Sciatic nerve (tissue), 2 donors: Measurements from ENCODE around the gene YARS1. TPM values are rescaled to one million over a fixed set of nuclear protein-coding genes. Genes with fewer than 3 reads are reported as not detected.

Experiments used
- ATAC-seq: fragments of 200-7000 bp; cut with Tn5 transposase; one replicate; pipeline ENCODE4 v1.9.1; 2020; ENCODE audit warnings: mild to moderate bottlenecking, moderate library complexity
- DNase-seq: peaks from one replicate; pipeline ENCODE4 v3.0.0-alpha.2; 2020; ENCODE audit warnings: low spot score
- intact Hi-C: fragments of 100-400 bp; cut with DNase I; formaldehyde crosslinking; loops from one replicate; pipeline ENCODE4 v1.14.2; 2022
- total RNA-seq: library from RNA; stranded (reverse); fragmentation: NEBNext Ultra II Directional; extraction: Animal tissue kit (Norgen Biotek cat#: 25700); gene quantifications from one replicate; pipeline ENCODE4 v1.2.1, GENCODE V29; 2021
- donor health status: DM: no; HTN: no; CAD: no.
- donor health status: DM: no; HTN: no; CAD: no.

The YARS1 gene
- total RNA-seq, 1 donor from 2014 or later, result 46.8 TPM

- intact Hi-C loops, result no loop called here
- ATAC-seq, result no peak
These were observed 61.4 kb downstream of the YARS1 start for GRCh38 chr1:32755810-32756159.

DNA sequence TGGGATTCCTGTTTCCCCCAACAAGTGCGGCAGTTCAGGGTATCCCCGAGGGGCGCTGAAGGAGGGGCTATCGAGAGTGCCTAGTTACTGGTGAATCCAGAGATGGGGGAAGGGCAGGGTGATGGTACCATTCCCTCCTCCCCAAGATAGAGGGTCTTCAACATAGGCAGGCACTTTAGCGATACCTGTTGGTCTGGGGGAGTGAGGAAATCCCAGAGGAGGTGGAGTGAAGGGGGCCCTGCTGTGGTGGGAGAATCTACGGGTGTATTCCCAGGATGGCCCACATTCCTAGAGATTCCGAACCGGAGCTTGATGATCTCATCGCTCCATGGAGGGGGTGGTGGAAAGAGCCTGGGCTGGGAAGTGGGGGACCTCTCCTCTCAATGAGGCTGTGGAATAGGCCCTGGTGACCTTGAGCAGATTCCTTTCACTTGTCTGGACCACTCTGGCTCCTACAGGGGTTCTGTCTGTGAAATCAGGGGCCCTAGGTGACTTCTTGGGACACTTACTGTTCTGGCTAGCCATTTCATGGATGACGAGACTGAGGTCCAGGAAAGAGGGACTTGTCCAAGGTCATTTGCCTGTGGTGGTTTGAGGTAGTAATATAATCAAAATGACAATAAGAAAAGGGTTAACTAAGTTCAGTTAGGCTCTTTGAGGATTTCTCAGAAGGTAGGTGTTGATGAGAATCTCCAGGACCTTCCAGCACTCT is 61.9 kb downstream of the YARS1 start:
- intact Hi-C loops, result no loop called here
- peak; percentile 39 for ATAC-seq
- DNase-seq, result no peak

More at GRCh38 chr1:32755810-32756159, 61.4 kb downstream of the YARS1 start:
- DNase-seq, result no peak

GRCh38 chr1:32754317-32755097 is 62.7 kb downstream of the YARS1 start:
- no peak for DNase-seq
- ATAC-seq, result peak; percentile 43
- intact Hi-C loops, result loop anchor here (1.0 kb wide), 1 partner anchor 38 kb away; no protein-coding TSS in a partner anchor

- peak; percentile 78 for DNase-seq
- peak; percentile 88 for ATAC-seq
- intact Hi-C loops, result loop anchor here (1.0 kb wide), 1 partner anchor 39 kb away; no protein-coding TSS in a partner anchor
These were observed 63.4 kb downstream of the YARS1 start for GRCh38 chr1:32753532-32754316.

DNA sequence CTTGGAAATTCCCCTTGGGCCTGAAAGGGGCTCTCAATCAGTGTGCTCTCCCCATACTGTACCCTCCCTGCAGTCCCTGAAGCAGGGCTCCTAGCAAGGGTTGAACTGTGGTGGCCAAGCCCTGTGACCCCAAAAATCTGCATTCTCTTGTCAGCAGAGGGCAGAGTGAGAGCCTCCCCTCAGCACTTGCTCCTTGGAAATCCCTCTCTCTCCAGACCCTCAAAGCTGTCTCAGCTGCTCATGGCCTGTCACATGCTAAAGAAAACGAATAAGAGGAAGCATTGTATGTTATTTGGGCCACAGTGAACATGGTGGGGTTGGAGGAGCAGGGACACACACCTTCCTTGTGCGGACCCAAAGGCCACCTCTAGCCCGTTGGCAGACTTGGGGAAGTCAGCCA is 67.4 kb downstream of the YARS1 start:
- no peak for ATAC-seq
- DNase-seq, result no peak
- intact Hi-C loops, result no loop called here

DNA sequence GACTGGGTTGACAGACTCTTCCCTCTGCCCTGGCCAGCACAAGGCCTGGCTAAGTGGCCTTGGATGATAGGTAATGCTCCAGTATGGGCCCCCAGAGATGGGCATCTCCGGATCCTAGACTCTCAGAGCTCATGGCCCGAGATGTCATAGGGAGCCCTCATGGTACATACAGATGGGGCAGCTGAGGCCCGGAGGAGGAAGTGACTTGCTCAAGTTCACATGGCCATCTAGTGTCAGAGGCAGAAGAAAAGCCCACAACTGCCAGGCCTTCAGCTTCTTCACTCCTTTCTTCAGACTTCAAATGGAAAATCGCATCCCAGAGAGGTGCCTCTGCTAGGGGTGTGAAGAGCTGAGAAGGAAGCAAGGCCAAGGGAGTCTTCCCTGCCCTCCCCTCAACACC is 67.8 kb downstream of the YARS1 start:
- intact Hi-C loops, result no loop called here
- DNase-seq, result no peak
- no peak for ATAC-seq

DNA sequence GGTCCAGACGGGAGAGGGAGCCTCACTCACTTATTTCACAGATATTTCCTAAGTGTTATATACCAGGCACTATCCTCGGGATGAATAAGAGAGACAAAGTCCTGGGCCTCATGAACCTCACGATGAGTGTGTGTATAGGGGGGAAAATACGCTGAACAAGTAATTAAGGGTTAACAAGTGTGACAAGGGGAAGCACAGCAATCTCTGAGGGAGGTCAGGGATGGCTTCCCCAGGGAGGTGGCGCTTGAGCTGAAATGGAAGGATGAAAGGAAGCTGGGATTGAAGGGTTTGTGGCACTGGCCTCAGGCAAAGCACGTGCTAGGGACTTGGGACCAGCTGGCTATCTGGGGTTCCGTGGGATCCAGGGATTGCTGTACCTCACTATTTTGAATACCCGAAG is 68.2 kb downstream of the YARS1 start:
- DNase-seq (no peak), ATAC-seq (no peak)
- intact Hi-C loops, result no loop called here

DNA sequence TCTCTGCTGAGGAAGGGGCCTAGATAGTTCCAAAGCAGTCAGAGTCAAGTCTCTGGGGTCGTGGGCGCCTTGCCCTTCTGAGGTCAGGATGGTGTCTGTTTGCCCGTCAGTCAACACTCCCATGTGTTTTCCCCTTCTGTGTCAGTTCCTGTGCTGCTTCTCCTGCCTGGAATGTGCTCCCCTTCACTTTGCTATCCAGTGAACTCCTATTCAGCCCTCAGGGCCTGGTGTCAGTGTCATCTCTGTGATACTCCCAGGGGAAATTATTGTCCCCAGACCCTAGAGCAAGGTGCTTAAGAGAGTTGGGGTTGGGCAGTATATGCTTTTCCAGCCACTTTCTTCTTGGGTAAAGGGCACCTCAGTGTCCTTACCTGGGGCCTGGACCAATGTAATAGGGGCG is 68.8 kb downstream of the YARS1 start:
- ATAC-seq (no peak), DNase-seq (no peak)
- intact Hi-C loops, result no loop called here

DNA sequence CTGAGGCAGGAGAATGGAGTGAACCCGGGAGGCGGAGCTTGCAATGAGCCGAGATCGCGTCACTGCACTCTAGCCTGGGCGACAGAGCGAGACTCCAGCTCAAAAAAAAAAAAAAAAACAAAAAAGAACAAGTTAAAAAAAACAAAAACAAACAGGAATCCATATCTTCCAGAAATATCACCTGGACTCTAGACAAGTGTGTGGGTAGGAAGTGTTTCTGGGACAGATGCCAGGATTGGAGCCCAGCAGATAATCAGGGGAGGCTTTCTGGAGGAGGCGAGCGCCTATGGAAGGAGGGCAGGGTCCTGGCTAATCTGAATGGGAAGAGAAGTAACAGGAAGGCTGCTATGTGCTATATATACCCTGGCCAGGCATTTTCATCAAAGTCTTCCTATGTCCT is 71.0 kb downstream of the YARS1 start:
- intact Hi-C loops, result no loop called here
- DNase-seq, result no peak
- no peak for ATAC-seq

- no peak for DNase-seq
- no peak for ATAC-seq
- intact Hi-C loops, result no loop called here
These were observed 73.1 kb downstream of the YARS1 start for GRCh38 chr1:32744071-32744425.

DNA sequence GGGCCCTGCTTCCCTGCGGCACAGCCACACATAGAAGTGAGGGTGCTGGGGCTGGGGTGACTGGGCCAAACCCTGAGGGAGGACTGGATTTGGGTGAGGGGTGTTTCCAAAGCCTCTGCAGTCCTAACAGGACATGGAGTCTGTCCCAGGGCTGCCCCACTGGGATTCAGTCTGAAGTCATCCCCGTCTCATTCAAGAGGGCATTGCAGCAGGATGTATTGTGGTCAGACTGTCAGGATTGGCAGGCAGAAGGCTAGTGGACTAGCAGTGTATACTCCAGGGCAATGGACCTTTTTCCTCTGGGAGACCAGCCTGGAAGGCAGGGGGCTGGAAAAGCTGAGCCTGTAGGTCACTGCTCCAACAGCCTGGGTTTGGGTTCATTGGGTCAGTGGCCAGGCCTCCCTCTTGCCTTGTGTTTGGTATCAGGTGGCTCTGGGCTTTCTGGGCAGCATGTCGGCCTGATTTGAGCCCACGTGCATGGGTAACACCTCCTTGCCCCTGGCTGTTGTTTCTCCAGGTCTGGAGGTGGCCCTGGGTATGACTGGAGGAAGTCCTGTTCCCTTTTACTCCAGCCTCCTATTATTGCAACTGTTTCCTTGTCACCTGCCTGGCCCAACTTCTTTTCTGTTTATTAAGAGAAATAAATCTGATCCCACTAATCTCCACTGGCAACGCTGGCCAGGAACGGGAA is 73.6 kb downstream of the YARS1 start:
- DNase-seq, result no peak
- peak; percentile 3 for ATAC-seq
- intact Hi-C loops, result no loop called here

GRCh38 chr1:32742956-32743355 is 74.2 kb downstream of the YARS1 start:
- DNase-seq, result no peak

GRCh38 chr1:32742199-32742947 is 74.8 kb downstream of the YARS1 start:
- peak; percentile 64 for DNase-seq
- intact Hi-C loops, result no loop called here
- peak; percentile 50 for ATAC-seq

More at GRCh38 chr1:32742956-32743355, 74.2 kb downstream of the YARS1 start:
- ATAC-seq, result peak; percentile 48
- intact Hi-C loops, result no loop called here

GRCh38 chr1:32741413-32742198 is 75.6 kb downstream of the YARS1 start:
- DNase-seq, result no peak
- intact Hi-C loops, result no loop called here
- peak; percentile 44 for ATAC-seq

DNA sequence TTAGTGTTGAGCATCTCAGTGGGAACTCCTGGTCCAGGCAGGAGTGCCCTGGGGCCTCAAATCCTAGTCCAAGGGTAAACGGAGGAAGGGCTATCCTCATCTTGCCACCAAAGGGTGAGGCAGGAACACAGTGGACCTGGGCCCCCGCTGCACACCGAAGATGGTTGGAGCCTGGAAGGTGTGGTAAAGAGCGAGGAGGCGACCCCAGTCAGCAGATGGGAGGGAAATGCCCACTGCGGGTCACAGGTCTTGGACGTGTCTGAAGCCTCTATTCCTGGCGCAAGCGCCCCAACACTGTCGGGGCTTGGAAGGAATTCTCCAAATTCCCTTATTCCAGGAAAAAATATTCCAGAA is 76.1 kb downstream of the YARS1 start:
- DNase-seq (no peak), ATAC-seq (no peak)
- intact Hi-C loops, result no loop called here

- ATAC-seq, result no peak
- intact Hi-C loops, result no loop called here
- no peak for DNase-seq
These were observed 80.1 kb downstream of the YARS1 start for GRCh38 chr1:32736812-32737791.
